Neural cell (in vitro differentiated cells): ENCODE results near the gene PDZD4. TPM values are rescaled to one million over a fixed set of nuclear protein-coding genes. Genes with fewer than 3 reads are reported as not detected.

Source experiments
- H2AFZ ChIP-seq: fragments of 200-600, 300-800 bp; sonication (generic), shearing (Covaris generic); 2 replicates; pipeline ENCODE4 v1.6.0; 2014; ENCODE audit warnings: low read depth, mild to moderate bottlenecking, antibody characterized with exemption, low read length, moderate library complexity
- H3F3A ChIP-seq: fragments of 200-600 bp; shearing (Covaris generic); 2 replicates; pipeline ENCODE4 v1.6.1; 2016; ENCODE audit warnings: mild to moderate bottlenecking, moderate library complexity, mixed read lengths, antibody characterized with exemption, low read length; ENCODE audit not compliant: insufficient read depth, poor library complexity, severe bottlenecking
- H3K27ac ChIP-seq: fragments of 200-600, 300-800 bp; sonication (generic), shearing (Covaris generic); 2 replicates; pipeline ENCODE4 v1.5.1; 2014; ENCODE audit warnings: mild to moderate bottlenecking, low read length, moderate library complexity
- H3K27me3 ChIP-seq: fragments of 300-800, 200-600 bp; sonication (generic), shearing (Covaris generic); 2 replicates; pipeline ENCODE4 v1.6.0; 2014; ENCODE audit warnings: mild to moderate bottlenecking, low read depth, low read length, moderate library complexity; ENCODE audit not compliant: insufficient read depth
- H3K36me3 ChIP-seq: fragments of 300-800, 200-600 bp; sonication (generic), shearing (Covaris generic); 2 replicates; pipeline ENCODE4 v1.5.1; 2014; ENCODE audit warnings: mild to moderate bottlenecking, antibody characterized with exemption, low read length, moderate library complexity; ENCODE audit not compliant: insufficient read depth
- H3K4me2 ChIP-seq: fragments of 300-800, 200-600 bp; sonication (generic), shearing (Covaris generic); 2 replicates; pipeline ENCODE4 v1.6.0; 2014; ENCODE audit warnings: mild to moderate bottlenecking, low read length
- H3K4me3 ChIP-seq: fragments of 300-800, 200-600 bp; sonication (generic), shearing (Covaris generic); 2 replicates; pipeline ENCODE4 v1.5.1; 2014; ENCODE audit warnings: mild to moderate bottlenecking, low read length, moderate library complexity
- H3K79me2 ChIP-seq: fragments of 200-600 bp; shearing (Covaris generic); replicated peaks from 2 replicates; pipeline ENCODE4 v1.6.0; 2014; ENCODE audit warnings: mild to moderate bottlenecking, low read length, moderate library complexity; ENCODE audit not compliant: insufficient read depth
- H3K9ac ChIP-seq: fragments of 300-800, 200-600 bp; sonication (generic), shearing (Covaris generic); 2 replicates; pipeline ENCODE4 v1.6.1; 2016; ENCODE audit warnings: mild to moderate bottlenecking, low read length, mixed read lengths
- H3K9me2 ChIP-seq: fragments of 200-600 bp; shearing (Covaris generic); 2 replicates; pipeline ENCODE4 v1.6.1; 2016; ENCODE audit warnings: mild to moderate bottlenecking, low read length, mixed read lengths; ENCODE audit not compliant: insufficient read depth
- H3K9me3 ChIP-seq: fragments of 200-600, 300-800 bp; sonication (generic), shearing (Covaris generic); 2 replicates; pipeline ENCODE4 v1.6.1; 2016; ENCODE audit warnings: mild to moderate bottlenecking, mixed run types, low read length, moderate library complexity, mixed read lengths
- H4K20me1 ChIP-seq: fragments of 200-600 bp; shearing (Covaris generic); 2 replicates; pipeline ENCODE4 v1.6.1; 2016; ENCODE audit warnings: mild to moderate bottlenecking, mixed run types; ENCODE audit not compliant: insufficient read depth
- CTCF ChIP-seq: fragments of 450-650 bp; IDR thresholded peaks from 2 replicates; pipeline ENCODE4 v1.5.1; 2014; ENCODE audit warnings: antibody characterized with exemption, mild to moderate bottlenecking, moderate library complexity; ENCODE audit not compliant: poor library complexity, severe bottlenecking
- EP300 ChIP-seq: fragments of 450-650 bp; conservative IDR thresholded peaks from 2 replicates; pipeline ENCODE4 v1.6.1; 2014; ENCODE audit warnings: antibody characterized with exemption, mild to moderate bottlenecking, moderate library complexity; ENCODE audit not compliant: poor library complexity, severe bottlenecking
- EZH2 ChIP-seq: fragments of 200-600, 300-800 bp; shearing (Covaris generic), sonication (generic); IDR thresholded peaks from 2 replicates; pipeline ENCODE4 v1.6.1; 2014; ENCODE audit warnings: antibody characterized with exemption, low read length, borderline replicate concordance, mild to moderate bottlenecking; ENCODE audit not compliant: insufficient read depth, poor library complexity, severe bottlenecking
- MXI1 ChIP-seq: fragments of 450-650 bp; conservative IDR thresholded peaks from 2 replicates; pipeline ENCODE4 v1.6.1; 2014; ENCODE audit warnings: antibody characterized with exemption, mild to moderate bottlenecking; ENCODE audit not compliant: poor library complexity, severe bottlenecking
- POLR2AphosphoS5 ChIP-seq: IDR thresholded peaks from 2 replicates; pipeline ENCODE4 v1.6.1; 2012
- RAD21 ChIP-seq: fragments of 450-650 bp; conservative IDR thresholded peaks from 2 replicates; pipeline ENCODE4 v1.6.1; 2014; ENCODE audit warnings: antibody characterized with exemption, mild to moderate bottlenecking, moderate library complexity
- REST ChIP-seq: IDR thresholded peaks from 2 replicates; pipeline ENCODE4 v1.6.1; 2012; ENCODE audit warnings: borderline replicate concordance
- SMC3 ChIP-seq: fragments of 450-650 bp; conservative IDR thresholded peaks from 2 replicates; pipeline ENCODE4 v1.6.1; 2014; ENCODE audit warnings: antibody characterized with exemption, mild to moderate bottlenecking, moderate library complexity; ENCODE audit not compliant: poor library complexity
- TAF1 ChIP-seq: IDR thresholded peaks from 2 replicates; pipeline ENCODE4 v1.6.1; 2012; ENCODE audit warnings: low read depth
- polyA plus RNA-seq: library from polyadenylated mRNA; depleted of rRNA; stranded (reverse); fragments of >200 nt; gene quantifications from 2 replicates; pipeline ENCODE4 v1.2.3, GENCODE V29; 2014

The PDZD4 gene
- polyA plus RNA-seq, 1 donor from 2014 or later, result 343 TPM

DNA sequence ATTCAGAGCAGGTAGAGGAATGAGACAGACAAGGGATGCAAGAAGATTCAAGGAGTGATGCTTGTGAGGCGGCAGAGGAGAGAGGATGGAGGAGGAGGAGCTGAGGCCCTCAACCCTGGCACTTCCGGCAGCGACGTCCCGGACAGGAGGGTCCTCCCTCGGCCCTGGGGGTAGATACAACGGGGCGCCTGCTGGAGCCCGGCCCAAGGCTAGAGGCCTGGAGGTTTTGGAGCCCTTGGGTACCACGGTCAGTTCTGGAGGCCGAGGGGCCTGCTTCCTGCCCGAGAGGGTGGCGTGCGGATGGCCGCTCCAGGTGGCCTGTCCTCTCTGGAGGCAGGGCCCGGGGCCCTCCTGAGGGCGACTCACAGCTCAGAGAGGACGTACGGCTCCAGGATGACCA, 22.4 kb downstream of the PDZD4 start:
- Histone ChIP-seq H3F3A (no peaks in the 10 kb centered on the region), H3K27ac (no peak overlapping the region), H4K20me1 (no peaks in the 10 kb centered on the region)

GRCh38 chrX:153806999-153807575, 23.3 kb downstream of the PDZD4 start:
- Histone ChIP-seq H3K9me3 (no peaks in the 10 kb centered on the region), H3F3A (no peaks in the 10 kb centered on the region), H3K27me3 (no peaks in the 10 kb centered on the region), H3K27ac (no peak overlapping the region), H3K9ac (no peak overlapping the region), H3K36me3 (no peaks in the 10 kb centered on the region), H3K9me2 (no peaks in the 10 kb centered on the region), H2AFZ (no peak overlapping the region), H3K4me3 (no peak overlapping the region), H4K20me1 (no peaks in the 10 kb centered on the region), H3K79me2 (peaks cover 21% of the 10 kb centered on the region), H3K4me2 (no peak overlapping the region)
- TF ChIP-seq CTCF (no peak), EP300 (no peak), EZH2 (no peak), RAD21 (no peak), POLR2AphosphoS5 (no peak), REST (no peak), MXI1 (no peak), SMC3 (no peak), TAF1 (no peak)

More for the DNA sequence above, 22.4 kb downstream of the PDZD4 start:
- no peak overlapping the region for H2AFZ ChIP-seq
- no peaks in the 10 kb centered on the region for H3K27me3 ChIP-seq
- no peaks in the 10 kb centered on the region for H3K9me3 ChIP-seq
- TF ChIP-seq EP300 (no peak), POLR2AphosphoS5 (no peak), RAD21 (no peak), SMC3 (no peak), MXI1 (no peak), TAF1 (no peak), EZH2 (no peak)
- no peak overlapping the region for H3K9ac ChIP-seq
- H3K36me3 ChIP-seq, result no peaks in the 10 kb centered on the region
- H3K79me2 ChIP-seq, result peaks cover 26% of the 10 kb centered on the region
- no peak overlapping the region for H3K4me3 ChIP-seq
- H3K4me2 ChIP-seq, result no peak overlapping the region
- no peaks in the 10 kb centered on the region for H3K9me2 ChIP-seq
